IMR-90 (cell line): ENCODE data around the gene GNA14. TPM values are rescaled to one million over a fixed set of nuclear protein-coding genes. Genes with fewer than 3 reads are reported as not detected.

Experiments
- ATAC-seq: fragments of 200-7000 bp; cut with Tn5 transposase; 2 replicates; pipeline ENCODE4 v1.9.1; 2020; ENCODE audit warnings: low read depth, mild to moderate bottlenecking, moderate library complexity
- BruUV-seq: library from RNA; stranded (reverse); fragments of 400-500 nt; replicated peaks from 2 replicates; lab custom pipeline; 2021; lab: Mats Ljungman, UMichigan
- CTCF ChIA-PET: fragments of 300-600 bp; formaldehyde crosslinking; extraction: SDS; loops from one replicate; lab custom pipeline; 2021; ENCODE audit warnings: antibody characterized with exemption; lab: Yijun Ruan, JAX
- POLR2A ChIA-PET: fragments of 300-600 bp; sonication (Branson Sonifier 250); formaldehyde crosslinking; loops from one replicate; lab custom pipeline; 2022; ENCODE audit warnings: antibody characterized with exemption; ENCODE audit not compliant: unreplicated experiment; lab: Charles Lee
- DNase-seq: peaks from one replicate; pipeline ENCODE4 v3.0.0; 2013
- H2AFZ ChIP-seq: replicated peaks from 2 replicates; pipeline ENCODE3; 2013; ENCODE audit warnings: low read length, mild to moderate bottlenecking; ENCODE audit not compliant: poor library complexity
- H2AK5ac ChIP-seq: 2 replicates; pipeline ENCODE4 v1.6.1; 2013; ENCODE audit warnings: low read depth, low read length, inconsistent platforms
- H2AK9ac ChIP-seq: replicated peaks from 2 replicates; pipeline ENCODE3; 2013; ENCODE audit warnings: mild to moderate bottlenecking, low read depth, low read length, moderate library complexity; ENCODE audit not compliant: poor library complexity
- H2BK120ac ChIP-seq: 2 replicates; pipeline ENCODE4 v1.6.1; 2013; ENCODE audit warnings: low read depth, low read length, inconsistent platforms
- H2BK15ac ChIP-seq: 3 replicates; pipeline ENCODE4 v1.6.1; 2013; ENCODE audit warnings: low read depth, low read length, inconsistent platforms
- H2BK20ac ChIP-seq: 2 replicates; pipeline ENCODE4 v1.6.1; 2013; ENCODE audit warnings: low read depth, mild to moderate bottlenecking, inconsistent platforms, low read length, moderate library complexity
- H2BK5ac ChIP-seq: 2 replicates; pipeline ENCODE4 v1.6.1; 2013; ENCODE audit warnings: mild to moderate bottlenecking, low read depth, low read length, inconsistent platforms; ENCODE audit not compliant: poor library complexity, severe bottlenecking
- H3K14ac ChIP-seq: replicated peaks from 2 replicates; pipeline ENCODE4 v1.6.1; 2013; ENCODE audit warnings: low read depth, low read length, inconsistent platforms
- H3K18ac ChIP-seq: 2 replicates; pipeline ENCODE4 v1.6.1; 2013; ENCODE audit warnings: low read depth, low read length, control low read depth
- H3K23ac ChIP-seq: 2 replicates; pipeline ENCODE4 v1.6.1; 2013; ENCODE audit warnings: low read depth, low read length, inconsistent platforms
- H3K27ac ChIP-seq: 2 replicates; pipeline ENCODE4 v1.5.1; 2013; ENCODE audit warnings: mild to moderate bottlenecking, control low read depth, low read length; ENCODE audit not compliant: insufficient read depth
- H3K27me3 ChIP-seq: 2 replicates; pipeline ENCODE4 v1.6.1; 2013; ENCODE audit warnings: low read length; ENCODE audit not compliant: control insufficient read depth, insufficient read depth
- H3K36me3 ChIP-seq: 2 replicates; pipeline ENCODE4 v1.6.1; 2013; ENCODE audit warnings: low read length, mixed read lengths; ENCODE audit not compliant: control insufficient read depth, insufficient read depth
- H3K4ac ChIP-seq: 2 replicates; pipeline ENCODE4 v1.6.1; 2013; ENCODE audit warnings: low read depth, low read length, inconsistent platforms
- H3K4me1 ChIP-seq: 2 replicates; pipeline ENCODE4 v1.6.1; 2013; ENCODE audit warnings: low read length, mixed read lengths; ENCODE audit not compliant: control insufficient read depth, insufficient read depth
- H3K4me2 ChIP-seq: 2 replicates; pipeline ENCODE4 v1.6.1; 2013; ENCODE audit warnings: low read depth, mild to moderate bottlenecking, control low read depth, low read length, moderate library complexity
- H3K4me3 ChIP-seq: 2 replicates; pipeline ENCODE4 v1.5.1; 2013; ENCODE audit warnings: low read depth, mild to moderate bottlenecking, control low read depth, low read length, moderate library complexity; ENCODE audit not compliant: insufficient read depth
- H3K56ac ChIP-seq: 2 replicates; pipeline ENCODE4 v1.6.1; 2013; ENCODE audit warnings: low read length, inconsistent platforms; ENCODE audit not compliant: insufficient read depth; ENCODE audit errors: extremely low read depth
- H3K79me1 ChIP-seq, 2 experiments: 2 replicates each; pipeline ENCODE4 v1.6.1; 2013; ENCODE audit warnings: low read length in 2 of 2, inconsistent platforms in 1 of 2, low read depth in 1 of 2
- H3K9ac ChIP-seq: 2 replicates; pipeline ENCODE4 v1.6.1; 2013; ENCODE audit warnings: low read depth, low read length, control low read depth
- H3K9me1 ChIP-seq: 2 replicates; pipeline ENCODE4 v1.6.1; 2013; ENCODE audit warnings: low read length, inconsistent platforms; ENCODE audit not compliant: insufficient read depth
- H3K9me3 ChIP-seq: 2 replicates; pipeline ENCODE4 v1.6.1; 2013; ENCODE audit warnings: low read length; ENCODE audit not compliant: control insufficient read depth, insufficient read depth
- H4K20me1 ChIP-seq: 2 replicates; pipeline ENCODE4 v1.6.1; 2013; ENCODE audit warnings: low read length, inconsistent platforms; ENCODE audit not compliant: insufficient read depth
- H4K5ac ChIP-seq: 2 replicates; pipeline ENCODE4 v1.6.1; 2013; ENCODE audit warnings: mild to moderate bottlenecking, low read depth, low read length, control low read depth
- H4K8ac ChIP-seq, 2 experiments: 2 replicates each; pipeline ENCODE4 v1.6.1; 2013; ENCODE audit warnings: low read depth in 2 of 2, low read length in 2 of 2, control low read depth in 1 of 2, inconsistent platforms in 1 of 2
- H4K91ac ChIP-seq: 2 replicates; pipeline ENCODE4 v1.6.1; 2013; ENCODE audit warnings: low read depth, low read length, inconsistent platforms; ENCODE audit not compliant: insufficient read depth
- BHLHE40 ChIP-seq: fragments of 150-350 bp; IDR thresholded peaks from 2 replicates; pipeline ENCODE4 v1.6.1; 2016; ENCODE audit warnings: mild to moderate bottlenecking, low read depth, low read length
- CEBPB ChIP-seq: IDR thresholded peaks from 2 replicates; pipeline ENCODE4 v1.6.1; 2012; ENCODE audit warnings: low read depth, low read length, improper control_type of control experiment
- CHD1 ChIP-seq: IDR thresholded peaks from 2 replicates; pipeline ENCODE4 v1.6.1; 2012; ENCODE audit warnings: low read depth, low read length, improper control_type of control experiment
- CTCF ChIP-seq: conservative IDR thresholded peaks from 2 replicates; pipeline ENCODE4 v1.5.1; 2012; ENCODE audit warnings: mild to moderate bottlenecking, low read depth, low read length, improper control_type of control experiment
- ELK1 ChIP-seq: fragments of 150-350 bp; IDR thresholded peaks from 2 replicates; pipeline ENCODE4 v1.6.1; 2016; ENCODE audit warnings: low read depth, mild to moderate bottlenecking, low read length, moderate library complexity, borderline replicate concordance
- MAFK ChIP-seq: IDR thresholded peaks from 2 replicates; pipeline ENCODE4 v1.6.1; 2012; ENCODE audit warnings: low read depth, low read length, improper control_type of control experiment
- MAZ ChIP-seq: IDR thresholded peaks from 2 replicates; pipeline ENCODE4 v1.6.1; 2012; ENCODE audit warnings: low read depth, mild to moderate bottlenecking, low read length, improper control_type of control experiment, moderate library complexity, borderline replicate concordance
- MXI1 ChIP-seq: IDR thresholded peaks from 2 replicates; pipeline ENCODE4 v1.6.1; 2012; ENCODE audit warnings: low read depth, mild to moderate bottlenecking, low read length, moderate library complexity, borderline replicate concordance
- NFE2L2 ChIP-seq: fragments of 150-350 bp; IDR thresholded peaks from 2 replicates; pipeline ENCODE4 v1.6.1; 2016; ENCODE audit warnings: low read depth, mild to moderate bottlenecking, low read length
- POLR2A ChIP-seq: IDR thresholded peaks from 2 replicates; pipeline ENCODE4 v1.6.1; 2012; ENCODE audit warnings: mild to moderate bottlenecking, low read depth, low read length
- RAD21 ChIP-seq: IDR thresholded peaks from 2 replicates; pipeline ENCODE4 v1.6.1; 2012; ENCODE audit warnings: low read length, improper control_type of control experiment
- RCOR1 ChIP-seq: IDR thresholded peaks from 2 replicates; pipeline ENCODE4 v1.6.1; 2012; ENCODE audit warnings: mild to moderate bottlenecking, low read length, improper control_type of control experiment; ENCODE audit not compliant: insufficient replicate concordance
- RFX5 ChIP-seq: IDR thresholded peaks from 2 replicates; pipeline ENCODE4 v1.8.0; 2012; ENCODE audit warnings: low read depth, mild to moderate bottlenecking, low read length, moderate library complexity
- SMC3 ChIP-seq: fragments of 150-350 bp; IDR thresholded peaks from 2 replicates; pipeline ENCODE4 v1.6.1; 2016; ENCODE audit warnings: low read depth, mild to moderate bottlenecking, antibody characterized with exemption, low read length, moderate library complexity
- USF2 ChIP-seq: fragments of 150-350 bp; IDR thresholded peaks from 2 replicates; pipeline ENCODE4 v1.6.1; 2017; ENCODE audit warnings: mild to moderate bottlenecking, antibody characterized with exemption, low read length, low read depth
- WGBS, 2 experiments: methylation state at CpG; one replicate each; pipeline versions ENCODE4 v1.1.5 to v1.1.7; 2013; ENCODE audit warnings: missing lambda C conversion rate in 2 of 2; ENCODE audit not compliant: insufficient read length in 1 of 2; ENCODE audit errors: extremely low coverage in 2 of 2; 5-methylcytosine and 5-hydroxymethylcytosine counted together
- dilution Hi-C: fragments of 300-500 bp; cut with HindIII; formaldehyde crosslinking; loops from one replicate; pipeline ENCODE4 v1.14.3; 2018; ENCODE audit warnings: low sequenced_read_pairs; ENCODE audit not compliant: unreplicated experiment
- in situ Hi-C: fragments of 300-500 bp; cut with MboI; formaldehyde crosslinking; loops from 3 replicates; pipeline ENCODE4 v1.14.3; 2019; ENCODE audit warnings: low sequenced_read_pairs, inconsistent platforms, mixed read lengths
- intact Hi-C: fragments of 100-400 bp; cut with micrococcal nuclease; formaldehyde crosslinking; loops from 2 replicates; pipeline ENCODE4 v1.10.0; 2022
- polyA plus RNA-seq, 3 experiments: library from polyadenylated mRNA; depleted of rRNA; stranded (reverse); fragments of >200 nt; gene quantifications; 2 replicates each; pipeline ENCODE4 v1.2.3, GENCODE V29; 2012; ENCODE audit warnings: low replicate concordance in 1 of 3
- total RNA-seq: library from RNA; depleted of rRNA; stranded (reverse); fragments of >200 nt; gene quantifications from 2 replicates; pipeline ENCODE4 v1.2.3, GENCODE V29; 2012

GNA14 gene
- total and polyA plus RNA-seq, 2 of the 4 experiments (the other 2 are of a cell fraction) = under 0.01 to 0.03 TPM

- no peak overlapping the region for H3K4me2 ChIP-seq
- H3K9me3 ChIP-seq = no peaks in the 10 kb centered on the region
- no peak overlapping the region for H2AK9ac ChIP-seq
- H3K27me3 ChIP-seq = no peaks in the 10 kb centered on the region
- in situ Hi-C loops = no loop called here
- H3K27ac ChIP-seq = no peak overlapping the region
- dilution Hi-C loops = no loop called here
- H3K9me1 ChIP-seq = no peaks in the 10 kb centered on the region
- H4K8ac ChIP-seq = no peak overlapping the region
- intact Hi-C loops = no loop called here
- ChIA-PET CTCF (no interaction called here), POLR2A (no interaction called here)
- H3K79me1 ChIP-seq = no peaks in the 10 kb centered on the region
- H3K4ac ChIP-seq = no peak overlapping the region
- no peak overlapping the region for H3K23ac ChIP-seq
- no peak overlapping the region for H3K4me3 ChIP-seq
- no peak overlapping the region for H3K14ac ChIP-seq
- no peak overlapping the region for H2BK5ac ChIP-seq
- H4K91ac ChIP-seq = no peak overlapping the region
- H3K56ac ChIP-seq = no peak overlapping the region
- DNase-seq = no peak
- no peak overlapping the region for H2BK120ac ChIP-seq
- no CpG with 5 or more reads among the region's 2 CpGs for WGBS, 2 experiments
- no peak overlapping the region for H4K5ac ChIP-seq
- H3K4me1 ChIP-seq = no peaks in the 10 kb centered on the region
- no TSS peak for BruUV-seq
- no peak for ATAC-seq
- TF ChIP-seq CHD1 (no peak), MAFK (no peak), RFX5 (no peak), MAZ (no peak), RCOR1 (no peak), USF2 (no peak), RAD21 (no peak), ELK1 (no peak), NFE2L2 (no peak), MXI1 (no peak), BHLHE40 (no peak), POLR2A (no peak), CTCF (no peak), SMC3 (no peak), CEBPB (no peak)
- no peak overlapping the region for H2BK15ac ChIP-seq
- H4K20me1 ChIP-seq = no peaks in the 10 kb centered on the region
- no peak overlapping the region for H2AFZ ChIP-seq
- H3K9ac ChIP-seq = no peak overlapping the region
- H2AK5ac ChIP-seq = no peak overlapping the region
- H3K18ac ChIP-seq = no peak overlapping the region
- no peaks in the 10 kb centered on the region for H3K36me3 ChIP-seq
- no peak overlapping the region for H2BK20ac ChIP-seq
Measured at GRCh38 chr9:77679088-77679487, 31.0 kb upstream of the GNA14 start.
